OCI-LY1 (cell line): ENCODE measurements around the gene AJM1.

Experiments used
- CTCF ChIP-seq: fragments of 200-600 bp; sonication (generic), shearing (Covaris generic); IDR thresholded peaks from 2 replicates; pipeline ENCODE4 v1.5.1; 2017; ENCODE audit warnings: mild to moderate bottlenecking, antibody characterized with exemption, low read length, moderate library complexity, mixed read lengths
- EZH2 ChIP-seq: fragments of 200-600 bp; sonication (generic), shearing (Covaris generic); IDR thresholded peaks from 2 replicates; pipeline ENCODE4 v1.8.0; 2017; ENCODE audit warnings: borderline replicate concordance, mixed run types, mild to moderate bottlenecking, antibody characterized with exemption, low read length, moderate library complexity, mixed read lengths

GRCh38 chr9:136829412-136829811 lies 12.9 kb upstream of the AJM1 start:
- TF ChIP-seq CTCF (no peak), EZH2 (no peak)
